ENCODE data around the gene RASD2. TPM values are rescaled to one million over a fixed set of nuclear protein-coding genes. Genes with fewer than 3 reads are reported as not detected.

RASD2 gene
- total RNA-seq, 1 experiment from 2014 or later: 0.42 TPM

GRCh38 chr22:35558719-35559118 lies 18.1 kb downstream of the RASD2 start:
- H2BK12ac ChIP-seq (ENCODE audit: insufficient read length, low read depth, low read length): no peak overlapping the region
- DNase-seq: no peak
- H4K91ac ChIP-seq (ENCODE audit: insufficient read length, low read depth, low read length): no peak overlapping the region
- no peak overlapping the region for H3K23ac ChIP-seq (ENCODE audit: insufficient read length, low read depth, low read length)
- no CpG with 5 or more reads among the region's 3 CpGs for WGBS (ENCODE audit: extremely low coverage, insufficient read length, low lambda C conversion rate)
- H3K27me3 ChIP-seq (ENCODE audit: insufficient read depth, low read length): no peaks in the 10 kb centered on the region
- H3K9me3 Mint-ChIP-seq: no peaks in the 10 kb centered on the region
- no peak overlapping the region for H4K5ac ChIP-seq (ENCODE audit: insufficient read length, low read depth, low read length)
- no peak overlapping the region for H2BK120ac ChIP-seq (ENCODE audit: low read depth, low read length, poor library complexity, severe bottlenecking)
- H3K9ac ChIP-seq (ENCODE audit: extremely low read depth, insufficient read length, low read length): no peak overlapping the region
- no peak overlapping the region for H2BK15ac ChIP-seq (ENCODE audit: low read depth, low read length)
- no peak overlapping the region for H3K4ac ChIP-seq (ENCODE audit: low read depth, low read length)
- H3K4me1 ChIP-seq (ENCODE audit: insufficient read depth, low read length): peaks cover 9% of the 10 kb centered on the region; the same call in 1 of the 2 replicates
- no peak overlapping the region for H4K8ac ChIP-seq (replicated peaks; ENCODE audit: insufficient read length, low read depth, low read length)
- H3K9me3 ChIP-seq (ENCODE audit: control insufficient read depth, low read depth, low read length): no peaks in the 10 kb centered on the region
- H2AK5ac ChIP-seq (ENCODE audit: insufficient read length, low read length): no peak overlapping the region
- no peak overlapping the region for H3K27ac Mint-ChIP-seq
- H3K14ac ChIP-seq (ENCODE audit: insufficient read depth, low read length): no peak overlapping the region
- H3K27ac ChIP-seq (ENCODE audit: insufficient read length, low read depth, low read length): no peak overlapping the region
- H3K56ac ChIP-seq (ENCODE audit: insufficient read length, low read depth, low read length): no peak overlapping the region
- H4K20me1 ChIP-seq (ENCODE audit: control insufficient read depth, insufficient read depth, insufficient read length): no peaks in the 10 kb centered on the region
- no peaks in the 10 kb centered on the region for H3K79me2 ChIP-seq (ENCODE audit: insufficient read depth, low read length)
- H3K79me1 ChIP-seq (ENCODE audit: insufficient read depth, low read depth, low read length, poor library complexity, severe bottlenecking): no peaks in the 10 kb centered on the region
- H3K36me3 Mint-ChIP-seq (ENCODE audit: insufficient read depth in 1 of 3, low read depth in 3 of 3): no peaks in the 10 kb centered on the region
- H2BK20ac ChIP-seq (ENCODE audit: low read depth, low read length, poor library complexity, severe bottlenecking): no peak overlapping the region
- no peak overlapping the region for H3K18ac ChIP-seq (ENCODE audit: insufficient read length, low read depth, low read length)
- H3K23me2 ChIP-seq (ENCODE audit: insufficient read length, low read depth, low read length, poor library complexity, severe bottlenecking): no peaks in the 10 kb centered on the region
- peaks cover 21 to 31% of the 10 kb centered on the region in 2 experiments for H3K4me1 Mint-ChIP-seq
- no peak overlapping the region for H3K4me2 ChIP-seq (ENCODE audit: insufficient read depth, insufficient read length, low read length)
- TF ChIP-seq, protein P1, sequence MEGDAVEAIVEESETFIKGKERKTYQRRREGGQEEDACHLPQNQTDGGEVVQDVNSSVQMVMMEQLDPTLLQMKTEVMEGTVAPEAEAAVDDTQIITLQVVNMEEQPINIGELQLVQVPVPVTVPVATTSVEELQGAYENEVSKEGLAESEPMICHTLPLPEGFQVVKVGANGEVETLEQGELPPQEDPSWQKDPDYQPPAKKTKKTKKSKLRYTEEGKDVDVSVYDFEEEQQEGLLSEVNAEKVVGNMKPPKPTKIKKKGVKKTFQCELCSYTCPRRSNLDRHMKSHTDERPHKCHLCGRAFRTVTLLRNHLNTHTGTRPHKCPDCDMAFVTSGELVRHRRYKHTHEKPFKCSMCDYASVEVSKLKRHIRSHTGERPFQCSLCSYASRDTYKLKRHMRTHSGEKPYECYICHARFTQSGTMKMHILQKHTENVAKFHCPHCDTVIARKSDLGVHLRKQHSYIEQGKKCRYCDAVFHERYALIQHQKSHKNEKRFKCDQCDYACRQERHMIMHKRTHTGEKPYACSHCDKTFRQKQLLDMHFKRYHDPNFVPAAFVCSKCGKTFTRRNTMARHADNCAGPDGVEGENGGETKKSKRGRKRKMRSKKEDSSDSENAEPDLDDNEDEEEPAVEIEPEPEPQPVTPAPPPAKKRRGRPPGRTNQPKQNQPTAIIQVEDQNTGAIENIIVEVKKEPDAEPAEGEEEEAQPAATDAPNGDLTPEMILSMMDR (conservative IDR thresholded peaks at IDR 0.05): no peak
- H2BK5ac ChIP-seq (ENCODE audit: insufficient read length, low read length): no peak overlapping the region
- peaks cover 28% of the 10 kb centered on the region for H3K27me3 Mint-ChIP-seq (ENCODE audit: low read depth)
- H2AFZ ChIP-seq (ENCODE audit: low read length): no peak overlapping the region
- no peak overlapping the region for H3K4me3 Mint-ChIP-seq
- no peak overlapping the region for H3T11ph ChIP-seq (ENCODE audit: low read length)
